ENCODE results near the gene CXCL5. TPM values are rescaled to one million over a fixed set of nuclear protein-coding genes. Genes with fewer than 3 reads are reported as not detected.
A peak's percentile ranks its signal among the peaks of the same experiment; 100 is the strongest.

The CXCL5 gene
- total and polyA plus RNA-seq, 2 of the 4 experiments (the other 2 are of a cell fraction): 0.14 TPM; not detected in 1

GRCh38 chr4:74038086-74038424 lies 39.6 kb upstream of the CXCL5 start:
- Histone ChIP-seq H3K4ac (ENCODE audit: low read depth, low read length) (peak overlapping the region; percentile 47; the same call in 1 of the 2 replicates), H3K14ac (replicated peaks; ENCODE audit: low read depth, low read length) (peak overlapping the region; percentile 67; the same call in 1 of the 2 replicates), H3K4me2 (ENCODE audit: low read depth, low read length) (peak overlapping the region; percentile 50), H2AK5ac (ENCODE audit: low read depth, low read length) (no peak overlapping the region), H2BK15ac (ENCODE audit: low read depth, low read length) (no peak overlapping the region), H3K4me3 (ENCODE audit: insufficient read depth, low read depth, low read length) (peak overlapping the region; percentile 84), H3K9me1 (ENCODE audit: insufficient read depth, low read length) (0 out of 2 replicates have a peak, but pooled peaks cover under 1% of the 10 kb centered on the region), H3K36me3 (ENCODE audit: control insufficient read depth, insufficient read depth, low read length) (no peaks in the 10 kb centered on the region), H2BK20ac (ENCODE audit: low read depth, low read length) (peak overlapping the region; percentile 23; the same call in 1 of the 2 replicates), H3K27ac (ENCODE audit: insufficient read depth, low read length) (no peak overlapping the region; the same call in 1 of the 2 replicates), H2AFZ (replicated peaks; ENCODE audit: low read length, poor library complexity) (peak overlapping the region; percentile 81), H3K9ac (ENCODE audit: low read depth, low read length) (peak overlapping the region; percentile 29; the same call in 1 of the 2 replicates), H3K79me1 (ENCODE audit: low read depth in 1 of 2, low read length in 2 of 2) (no peaks in the 10 kb centered on the region; a peak in 1 of 4 replicates), H4K8ac (ENCODE audit: low read depth in 2 of 2, low read length in 2 of 2) (peak overlapping the region; percentile 38 to 51; a peak in 3 of 4 replicates), H4K5ac (ENCODE audit: low read depth, low read length) (no peak overlapping the region), H4K91ac (ENCODE audit: insufficient read depth, low read depth, low read length) (peak overlapping the region; percentile 12; the same call in 1 of the 2 replicates), H2BK5ac (ENCODE audit: low read depth, low read length, poor library complexity, severe bottlenecking) (no peak overlapping the region), H2AK9ac (replicated peaks; ENCODE audit: low read depth, low read length, poor library complexity) (no peak overlapping the region), H3K18ac (ENCODE audit: low read depth, low read length) (no peak overlapping the region), H2BK120ac (ENCODE audit: low read depth, low read length) (peak overlapping the region; percentile 28; the same call in 1 of the 2 replicates), H4K20me1 (ENCODE audit: insufficient read depth, low read length) (no peaks in the 10 kb centered on the region), H3K4me1 (ENCODE audit: control insufficient read depth, insufficient read depth, low read length) (peaks cover 2% of the 10 kb centered on the region; the same call in 1 of the 2 replicates), H3K23ac (ENCODE audit: low read depth, low read length) (no peak overlapping the region), H3K56ac (ENCODE audit: extremely low read depth, insufficient read depth, low read length) (no peak overlapping the region), H3K27me3 (ENCODE audit: control insufficient read depth, insufficient read depth, low read length) (no peaks in the 10 kb centered on the region), H3K9me3 (ENCODE audit: control insufficient read depth, insufficient read depth, low read length) (no peaks in the 10 kb centered on the region)
- ATAC-seq (ENCODE audit: low read depth) (no peak; the same call in 1 of the 2 replicates), DNase-seq (no peak)
- CTCF ChIA-PET: interaction anchor here (0.6 to 1.4 kb wide), 5 partner anchors 19 to 138 kb away, joined by 3 to 9 read pairs (median 4); no protein-coding TSS in a partner anchor
- dilution Hi-C loops (cut with HindIII; ENCODE audit: low sequenced_read_pairs, unreplicated experiment) (no loop called here), in situ Hi-C loops (cut with MboI; ENCODE audit: low sequenced_read_pairs) (loop anchor here (10.0 kb wide), 1 partner anchor 373 kb away; no protein-coding TSS in a partner anchor), intact Hi-C loops (cut with micrococcal nuclease) (loop anchor here (1.0 to 10.0 kb wide), 7 partner anchors 64 to 463 kb away; partner anchors contain the start of gene CXCL1)
- TF ChIP-seq SMC3 (IDR thresholded peaks at IDR 0.05; ENCODE audit: low read depth, low read length): no peak
- TF ChIP-seq FOS (IDR thresholded peaks at IDR 0.05; ENCODE audit: low read depth, low read length): no peak
- no peak for TF ChIP-seq USF2 (IDR thresholded peaks at IDR 0.05; ENCODE audit: low read depth, low read length)
- TF ChIP-seq ELK1 (IDR thresholded peaks at IDR 0.05; ENCODE audit: borderline replicate concordance, low read depth, low read length): no peak
- no peak for TF ChIP-seq CHD1 (IDR thresholded peaks at IDR 0.05; ENCODE audit: low read depth, low read length)
- no peak for TF ChIP-seq NFE2L2 (IDR thresholded peaks at IDR 0.05; ENCODE audit: low read depth, low read length)
- no peak for TF ChIP-seq RCOR1 (IDR thresholded peaks at IDR 0.05; ENCODE audit: insufficient replicate concordance, low read length)
- TF ChIP-seq BHLHE40 (IDR thresholded peaks at IDR 0.05; ENCODE audit: low read depth, low read length): no peak
- TF ChIP-seq MAZ (IDR thresholded peaks at IDR 0.05; ENCODE audit: borderline replicate concordance, low read depth, low read length): no peak
- no peak for TF ChIP-seq MXI1 (IDR thresholded peaks at IDR 0.05; ENCODE audit: borderline replicate concordance, low read depth, low read length)
- TF ChIP-seq MAFK (IDR thresholded peaks at IDR 0.05; ENCODE audit: low read depth, low read length): no peak
- no peak for TF ChIP-seq RAD21 (IDR thresholded peaks at IDR 0.05; ENCODE audit: low read length)
- no peak for TF ChIP-seq CEBPB (IDR thresholded peaks at IDR 0.05; ENCODE audit: low read depth, low read length)
- TF ChIP-seq CTCF (conservative IDR thresholded peaks at IDR 0.05; ENCODE audit: low read depth, low read length): no peak
- TF ChIP-seq POLR2A (IDR thresholded peaks at IDR 0.05; ENCODE audit: low read depth, low read length): no peak
- TF ChIP-seq RFX5 (IDR thresholded peaks at IDR 0.05; ENCODE audit: low read depth, low read length): no peak
- POLR2A ChIA-PET (ENCODE audit: unreplicated experiment): no interaction called here
- WGBS, 2 experiments (ENCODE audit: extremely low coverage in 2 of 2, insufficient read length in 1 of 2): 17% methylated on average over 2 of the region's 17 CpGs; no CpG with 5 or more reads in 1 of the 2 experiments
- TSS peak; percentile 73 for BruUV-seq (replicated peaks)
